ENCODE results near the gene SYNDIG1.

DNA sequence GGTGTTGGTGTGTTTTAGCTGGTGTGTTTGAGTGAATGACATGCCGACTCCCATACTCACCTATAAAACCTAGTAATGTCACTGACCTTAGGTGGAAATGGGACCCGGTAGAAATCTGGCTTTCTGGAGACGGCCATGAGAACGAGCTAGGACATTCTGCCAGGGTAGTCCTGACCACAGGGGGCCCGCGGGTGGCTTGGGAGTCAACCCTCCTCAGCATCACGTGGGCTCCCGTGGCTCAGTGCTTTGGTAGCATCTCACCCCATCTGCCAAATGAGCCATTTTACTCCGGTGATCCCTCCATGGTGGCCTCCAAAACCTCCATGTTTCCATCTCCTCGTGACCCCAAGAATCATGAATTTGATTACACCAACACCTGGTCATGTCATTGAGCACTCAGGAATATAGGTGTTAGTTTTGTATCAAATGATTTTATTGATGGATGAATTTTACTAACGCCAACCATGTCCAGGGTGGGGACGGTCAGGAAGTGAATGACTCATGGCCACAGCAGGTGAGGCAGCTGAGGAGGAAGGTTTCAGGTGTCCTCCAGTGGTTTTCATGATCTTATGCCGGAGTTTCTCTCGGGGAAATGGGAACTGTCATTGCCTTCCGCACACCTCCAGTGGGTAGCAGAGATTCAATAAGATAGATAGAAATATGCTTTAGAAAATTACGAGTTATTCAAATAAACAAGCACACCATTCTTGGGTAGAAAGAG is 195.0 kb downstream of the SYNDIG1 start:
- TF ChIP-seq, protein P1, sequence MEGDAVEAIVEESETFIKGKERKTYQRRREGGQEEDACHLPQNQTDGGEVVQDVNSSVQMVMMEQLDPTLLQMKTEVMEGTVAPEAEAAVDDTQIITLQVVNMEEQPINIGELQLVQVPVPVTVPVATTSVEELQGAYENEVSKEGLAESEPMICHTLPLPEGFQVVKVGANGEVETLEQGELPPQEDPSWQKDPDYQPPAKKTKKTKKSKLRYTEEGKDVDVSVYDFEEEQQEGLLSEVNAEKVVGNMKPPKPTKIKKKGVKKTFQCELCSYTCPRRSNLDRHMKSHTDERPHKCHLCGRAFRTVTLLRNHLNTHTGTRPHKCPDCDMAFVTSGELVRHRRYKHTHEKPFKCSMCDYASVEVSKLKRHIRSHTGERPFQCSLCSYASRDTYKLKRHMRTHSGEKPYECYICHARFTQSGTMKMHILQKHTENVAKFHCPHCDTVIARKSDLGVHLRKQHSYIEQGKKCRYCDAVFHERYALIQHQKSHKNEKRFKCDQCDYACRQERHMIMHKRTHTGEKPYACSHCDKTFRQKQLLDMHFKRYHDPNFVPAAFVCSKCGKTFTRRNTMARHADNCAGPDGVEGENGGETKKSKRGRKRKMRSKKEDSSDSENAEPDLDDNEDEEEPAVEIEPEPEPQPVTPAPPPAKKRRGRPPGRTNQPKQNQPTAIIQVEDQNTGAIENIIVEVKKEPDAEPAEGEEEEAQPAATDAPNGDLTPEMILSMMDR (IDR thresholded peaks at IDR 0.05 in 4 of 5, conservative IDR thresholded peaks at IDR 0.05 in 1 of 5) = no peak
- no peak for TF ChIP-seq POLR2A (IDR thresholded peaks at IDR 0.05)

All from gastrocnemius medialis (tissue), 4 donors.